Progenitor cell of endocrine pancreas (in vitro differentiated cells): ENCODE data around the gene LINC00305. TPM values are rescaled to one million over a fixed set of nuclear protein-coding genes. Genes with fewer than 3 reads are reported as not detected.

ENCODE experiments used
- DNase-seq: peaks from one replicate; pipeline ENCODE4 v3.0.0; 2021; ENCODE audit warnings: low spot score; ENCODE audit not compliant: unreplicated experiment
- H3K27ac Mint-ChIP-seq: 2 replicates; pipeline ENCODE4 v1.8.0; 2021; ENCODE audit warnings: mild to moderate bottlenecking, moderate library complexity, mixed read lengths
- H3K27me3 Mint-ChIP-seq: 2 replicates; pipeline ENCODE4 v1.8.0; 2021; ENCODE audit warnings: mixed read lengths
- H3K36me3 Mint-ChIP-seq: 2 replicates; pipeline ENCODE4 v1.8.0; 2022; ENCODE audit warnings: mixed read lengths; ENCODE audit not compliant: insufficient read depth
- H3K4me1 Mint-ChIP-seq: 2 replicates; pipeline ENCODE4 v1.8.0; 2021; ENCODE audit warnings: low read depth, mixed read lengths
- H3K4me3 Mint-ChIP-seq: 2 replicates; pipeline ENCODE4 v1.8.0; 2021; ENCODE audit warnings: low read depth, mild to moderate bottlenecking, moderate library complexity, mixed read lengths
- H3K9me3 Mint-ChIP-seq: 2 replicates; pipeline ENCODE4 v1.8.0; 2021; ENCODE audit warnings: low read depth, mixed read lengths
- CTCF ChIP-seq: fragments of 200-600 bp; sonication (generic); IDR thresholded peaks from one replicate; pipeline ENCODE4 v1.5.0; 2021; ENCODE audit warnings: antibody characterized with exemption, mild to moderate bottlenecking; ENCODE audit not compliant: unreplicated experiment
- total RNA-seq: library from RNA; stranded (reverse); gene quantifications from 2 replicates; pipeline ENCODE4 v1.2.1, GENCODE V29; 2021

LINC00305 gene
- total RNA-seq, 1 donor from 2014 or later = 1.6 TPM

GRCh38 chr18:64031411-64031810 is 117.5 kb downstream of the LINC00305 start:
- Mint-ChIP-seq H3K4me1 (no peaks in the 10 kb centered on the region), H3K36me3 (no peaks in the 10 kb centered on the region), H3K9me3 (peaks cover 6% of the 10 kb centered on the region), H3K27me3 (peaks cover 4% of the 10 kb centered on the region), H3K4me3 (no peak overlapping the region), H3K27ac (no peak overlapping the region)
- DNase-seq = no peak
- no peak for TF ChIP-seq CTCF

Other genes with a start within 250 kb of the LINC00305 start
- gene SERPINB10, start 241.1 kb downstream of the LINC00305 start, total RNA-seq = not detected in 2 replicates
- 5.5 and 7.2 TPM in 2 replicates for gene HMSD, start 199.8 kb downstream of the LINC00305 start, total RNA-seq
- gene SERPINB8, start 179.0 kb downstream of the LINC00305 start, total RNA-seq = 3.1 and 5.4 TPM in 2 replicates